ENCODE measurements around the gene CREBRF.
"Not testable (repeated sequence)": the region's sequence is repeated elsewhere in the genome, so short reads cannot be mapped to it uniquely, and the experiment has no call there.

Gene CREBRF

GRCh38 chr5:173051746-173052145 lies 4.4 kb upstream of the CREBRF start:
- H3K27me3 Mint-ChIP-seq = no peaks in the 10 kb centered on the region
- peak overlapping the region; percentile 69 for H3K27ac Mint-ChIP-seq
- no peaks in the 10 kb centered on the region for H3K36me3 Mint-ChIP-seq
- ATAC-seq = no peak
- H3K4me3 Mint-ChIP-seq = no peak overlapping the region
- H3K4me1 Mint-ChIP-seq = peaks cover 29% of the 10 kb centered on the region
- no peaks in the 10 kb centered on the region for H3K9me3 Mint-ChIP-seq

- Mint-ChIP-seq H3K4me3 (no peak overlapping the region), H3K4me1 (peaks cover 29% of the 10 kb centered on the region), H3K27ac (peak overlapping the region; percentile 69), H3K9me3 (no peaks in the 10 kb centered on the region), H3K36me3 (no peaks in the 10 kb centered on the region), H3K27me3 (no peaks in the 10 kb centered on the region)
- no peak for ATAC-seq
Measured at GRCh38 chr5:173053041-173053440, 3.1 kb upstream of the CREBRF start.

- Mint-ChIP-seq H3K4me1 (peaks cover 35% of the 10 kb centered on the region), H3K36me3 (no peaks in the 10 kb centered on the region), H3K27me3 (no peaks in the 10 kb centered on the region), H3K27ac (peak overlapping the region; percentile 90), H3K4me3 (peak overlapping the region; percentile 72), H3K9me3 (no peaks in the 10 kb centered on the region)
- ATAC-seq = no peak
Measured at GRCh38 chr5:173055042-173055721, 970 bp upstream of the CREBRF start.

- H3K9me3 Mint-ChIP-seq = no peaks in the 10 kb centered on the region
- peak overlapping the region; percentile 90 for H3K27ac Mint-ChIP-seq
- H3K4me1 Mint-ChIP-seq = peaks cover 35% of the 10 kb centered on the region
- no peak for ATAC-seq
- peak overlapping the region; percentile 72 for H3K4me3 Mint-ChIP-seq
- H3K27me3 Mint-ChIP-seq = no peaks in the 10 kb centered on the region
- no peaks in the 10 kb centered on the region for H3K36me3 Mint-ChIP-seq
Measured at GRCh38 chr5:173055722-173055982, 500 bp upstream of the CREBRF start.

GRCh38 chr5:173056783-173057061 lies 570 bp downstream of the CREBRF start:
- Mint-ChIP-seq H3K27me3 (no peaks in the 10 kb centered on the region), H3K36me3 (no peaks in the 10 kb centered on the region), H3K9me3 (no peaks in the 10 kb centered on the region), H3K4me3 (peak overlapping the region; percentile 88), H3K4me1 (peaks cover 43% of the 10 kb centered on the region), H3K27ac (peak overlapping the region; percentile 90)
- peak; percentile 71 for ATAC-seq

DNA sequence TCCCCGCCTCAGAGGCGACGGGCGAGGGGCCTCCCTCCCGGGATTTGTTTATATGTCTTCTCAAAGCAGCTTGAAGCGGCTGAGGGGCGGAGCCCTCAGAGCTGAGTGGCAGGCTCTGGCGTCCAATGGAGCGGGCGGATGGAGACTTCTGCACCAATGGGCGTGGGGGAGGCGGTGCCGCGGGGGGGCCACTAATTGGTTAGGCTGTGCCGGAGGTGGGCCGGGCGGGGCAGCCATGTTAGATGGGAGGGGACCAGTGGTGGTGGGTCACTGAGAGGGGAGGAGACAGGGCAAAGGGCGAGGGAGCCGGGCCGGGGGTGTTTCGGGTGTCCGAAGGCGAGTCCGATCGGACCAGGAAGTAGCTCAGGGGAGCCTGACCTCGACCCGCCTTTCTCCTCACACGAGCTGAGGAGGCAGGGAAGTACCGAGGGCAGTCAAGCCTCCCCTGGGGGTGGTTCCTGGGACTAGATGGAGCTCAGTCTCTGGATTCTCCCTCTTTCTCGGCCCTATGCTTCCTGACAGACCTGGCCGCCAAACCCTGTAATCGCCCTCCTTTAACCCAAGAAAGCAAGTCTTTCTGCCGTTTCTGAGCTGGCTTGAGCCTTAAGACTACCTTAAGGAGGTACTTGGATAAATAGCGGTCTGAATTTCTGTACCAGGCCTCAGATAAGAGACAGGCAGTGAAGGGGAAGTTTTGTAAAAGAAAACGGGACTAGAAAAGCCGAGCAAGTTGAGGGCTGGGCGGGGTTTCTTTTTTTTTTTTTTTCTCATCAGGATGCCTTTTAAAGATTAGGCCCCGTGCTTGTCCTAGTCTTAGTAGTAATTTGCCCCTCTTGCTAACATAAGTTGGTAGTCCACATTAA lies 1.1 kb downstream of the CREBRF start:
- Mint-ChIP-seq H3K27ac (peak overlapping the region; percentile 90), H3K27me3 (no peaks in the 10 kb centered on the region), H3K4me1 (peaks cover 43% of the 10 kb centered on the region), H3K9me3 (no peaks in the 10 kb centered on the region), H3K36me3 (no peaks in the 10 kb centered on the region), H3K4me3 (peak overlapping the region; percentile 88)
- ATAC-seq = peak; percentile 94

DNA sequence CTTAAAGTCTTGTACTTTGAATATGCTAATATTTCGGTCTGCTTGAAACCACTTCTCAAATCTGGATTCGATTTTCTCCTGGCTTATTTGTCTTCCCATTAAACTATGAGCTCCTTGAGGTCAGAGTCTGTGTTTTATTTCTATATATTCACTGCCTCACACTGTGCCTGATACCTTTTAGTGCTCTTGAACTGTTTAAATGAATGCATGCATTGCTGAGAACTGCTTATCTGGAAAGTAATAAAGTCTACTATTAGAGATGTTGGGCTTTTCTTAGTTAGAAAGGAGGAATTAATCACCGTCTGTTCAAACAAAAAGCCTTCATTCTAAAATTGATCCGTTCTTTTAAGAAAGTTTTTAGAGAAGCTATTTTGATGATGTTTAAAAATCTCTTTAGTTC lies 6.0 kb downstream of the CREBRF start:
- Mint-ChIP-seq H3K27me3 (no peaks in the 10 kb centered on the region), H3K4me1 (peaks cover 56% of the 10 kb centered on the region), H3K4me3 (no peak overlapping the region), H3K9me3 (no peaks in the 10 kb centered on the region), H3K27ac (peak overlapping the region; percentile 75), H3K36me3 (peaks cover 6% of the 10 kb centered on the region)
- no peak for ATAC-seq

GRCh38 chr5:173065155-173065554 lies 9.0 kb downstream of the CREBRF start:
- Mint-ChIP-seq H3K27ac (peak overlapping the region; percentile 92), H3K27me3 (no peaks in the 10 kb centered on the region), H3K9me3 (no peaks in the 10 kb centered on the region), H3K4me3 (peak overlapping the region; percentile 79), H3K36me3 (peaks cover 6% of the 10 kb centered on the region), H3K4me1 (peaks cover 66% of the 10 kb centered on the region)
- no peak for ATAC-seq

DNA sequence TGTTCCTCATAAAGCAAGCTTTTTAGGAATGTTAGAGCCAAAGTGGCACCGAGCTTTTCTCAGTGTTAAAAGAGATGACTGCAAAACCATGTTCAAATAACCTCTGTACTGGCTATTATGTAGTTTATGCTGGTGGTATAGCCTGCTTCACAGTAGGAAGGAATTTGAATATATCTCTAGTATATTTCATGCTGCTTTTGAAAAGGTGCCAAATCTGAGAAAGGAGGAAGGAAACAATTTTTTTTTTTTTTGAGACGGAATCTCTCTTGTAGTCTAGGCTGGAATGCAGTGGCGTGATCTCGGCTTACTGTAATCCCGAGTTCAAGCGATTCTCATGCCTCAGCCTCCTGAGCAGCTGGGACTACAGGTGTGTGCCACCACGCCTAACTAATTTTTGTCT lies 13.5 kb downstream of the CREBRF start:
- peak overlapping the region; percentile 75 for H3K27ac Mint-ChIP-seq

DNA sequence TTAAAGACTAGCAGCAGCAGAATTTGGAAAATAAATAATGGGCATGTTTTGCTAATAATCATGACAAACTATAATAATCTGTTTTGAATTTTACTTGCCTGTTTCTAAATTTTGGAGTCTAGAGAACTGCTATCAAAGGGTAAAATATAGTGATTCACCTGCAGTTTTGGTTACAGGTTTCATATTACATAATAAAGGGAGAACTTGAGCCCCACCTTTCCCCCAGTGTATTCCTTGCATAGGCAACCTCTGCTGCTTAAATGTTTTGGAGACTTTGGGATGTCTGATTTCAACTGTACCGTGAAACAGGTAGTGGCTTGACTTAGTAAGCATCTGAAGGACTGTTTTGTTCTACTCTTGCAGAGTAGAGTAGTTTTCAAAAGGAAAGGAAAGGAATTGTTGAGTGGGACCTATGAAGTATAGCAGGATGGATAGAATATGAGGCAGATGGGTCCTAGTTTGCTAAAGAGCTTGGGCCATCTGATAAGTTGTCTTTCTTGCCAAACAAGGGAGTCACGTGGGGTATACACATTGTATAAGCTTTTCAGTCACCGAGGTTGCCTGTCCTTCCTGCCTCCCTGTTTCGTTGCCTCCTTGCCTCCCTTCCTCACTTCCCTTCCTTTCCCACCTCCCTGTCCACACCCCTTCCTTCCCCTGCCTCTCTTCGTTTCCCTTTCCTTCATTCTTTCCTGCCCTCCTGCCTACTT lies 19.1 kb downstream of the CREBRF start:
- H3K27ac Mint-ChIP-seq = no peak overlapping the region
- peaks cover 24% of the 10 kb centered on the region for H3K4me1 Mint-ChIP-seq
- H3K9me3 Mint-ChIP-seq = peaks cover 4% of the 10 kb centered on the region
- ATAC-seq = no peak
- no peak overlapping the region for H3K4me3 Mint-ChIP-seq
- peaks cover 14% of the 10 kb centered on the region for H3K36me3 Mint-ChIP-seq
- H3K27me3 Mint-ChIP-seq = no peaks in the 10 kb centered on the region

More for the DNA sequence above, 13.5 kb downstream of the CREBRF start:
- no peaks in the 10 kb centered on the region for H3K9me3 Mint-ChIP-seq
- H3K36me3 Mint-ChIP-seq = peaks cover 6% of the 10 kb centered on the region
- peak overlapping the region; percentile 7 for H3K4me3 Mint-ChIP-seq
- peaks cover 57% of the 10 kb centered on the region for H3K4me1 Mint-ChIP-seq
- H3K27me3 Mint-ChIP-seq = no peaks in the 10 kb centered on the region
- ATAC-seq = no peak

GRCh38 chr5:173075970-173076369 lies 19.8 kb downstream of the CREBRF start:
- Mint-ChIP-seq H3K9me3 (peaks cover 4% of the 10 kb centered on the region), H3K27ac (no peak overlapping the region), H3K36me3 (peaks cover 16% of the 10 kb centered on the region), H3K4me1 (peaks cover 19% of the 10 kb centered on the region), H3K4me3 (no peak overlapping the region), H3K27me3 (no peaks in the 10 kb centered on the region)
- no peak for ATAC-seq

GRCh38 chr5:173076471-173076870 lies 20.3 kb downstream of the CREBRF start:
- not testable (repeated sequence) for H3K27ac Mint-ChIP-seq, ATAC-seq, H3K9me3 Mint-ChIP-seq, H3K27me3 Mint-ChIP-seq, H3K4me3 Mint-ChIP-seq
- peaks cover 19% of the 10 kb centered on the region for H3K36me3 Mint-ChIP-seq
- H3K4me1 Mint-ChIP-seq = peaks cover 17% of the 10 kb centered on the region

- H3K9me3 Mint-ChIP-seq = peaks cover 4% of the 10 kb centered on the region
- no peak for ATAC-seq
- no peaks in the 10 kb centered on the region for H3K27me3 Mint-ChIP-seq
- peaks cover 8% of the 10 kb centered on the region for H3K4me1 Mint-ChIP-seq
- H3K36me3 Mint-ChIP-seq = peaks cover 33% of the 10 kb centered on the region
- no peak overlapping the region for H3K4me3 Mint-ChIP-seq
- no peak overlapping the region for H3K27ac Mint-ChIP-seq
Measured at GRCh38 chr5:173078878-173079277, 22.7 kb downstream of the CREBRF start.

DNA sequence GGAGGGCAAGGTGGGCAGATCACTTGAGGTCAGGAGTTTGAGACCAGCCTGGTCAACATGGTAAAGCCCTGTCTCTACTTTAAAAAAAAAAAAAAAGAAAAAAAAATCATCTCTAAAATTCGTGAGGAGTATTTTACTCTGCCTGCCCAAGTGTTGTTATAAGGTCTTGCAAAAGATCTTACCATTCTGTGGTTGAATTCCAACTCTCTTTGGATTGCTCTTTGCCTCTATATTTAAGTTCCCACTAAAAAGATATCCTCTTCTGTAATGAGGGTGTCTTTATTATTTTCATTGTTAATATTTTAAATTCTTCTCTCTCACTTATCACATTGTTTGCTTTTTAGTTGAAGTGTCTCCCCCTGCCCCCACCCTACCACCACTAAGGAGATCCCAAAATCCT lies 33.4 kb downstream of the CREBRF start:
- H3K9me3 Mint-ChIP-seq = no peaks in the 10 kb centered on the region
- H3K36me3 Mint-ChIP-seq = peaks cover 40% of the 10 kb centered on the region
- peaks cover 20% of the 10 kb centered on the region for H3K4me1 Mint-ChIP-seq
- no peak for ATAC-seq
- H3K4me3 Mint-ChIP-seq = no peak overlapping the region
- no peaks in the 10 kb centered on the region for H3K27me3 Mint-ChIP-seq
- no peak overlapping the region for H3K27ac Mint-ChIP-seq

DNA sequence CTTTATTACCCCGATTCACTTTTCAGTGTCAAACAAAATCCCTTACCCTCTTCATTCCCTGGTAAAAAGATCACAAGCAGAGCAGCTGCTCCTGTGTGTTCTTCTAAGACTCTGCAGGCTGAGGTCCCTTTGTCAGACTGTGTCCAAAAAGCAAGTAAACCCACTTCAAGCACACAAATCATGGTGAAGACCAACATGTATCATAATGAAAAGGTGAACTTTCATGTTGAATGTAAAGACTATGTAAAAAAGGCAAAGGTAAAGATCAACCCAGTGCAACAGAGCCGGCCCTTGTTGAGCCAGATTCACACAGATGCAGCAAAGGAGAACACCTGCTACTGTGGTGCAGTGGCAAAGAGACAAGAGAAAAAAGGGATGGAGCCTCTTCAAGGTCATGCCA lies 34.5 kb downstream of the CREBRF start:
- H3K27me3 Mint-ChIP-seq = no peaks in the 10 kb centered on the region
- H3K4me3 Mint-ChIP-seq = no peak overlapping the region
- H3K9me3 Mint-ChIP-seq = no peaks in the 10 kb centered on the region
- no peak for ATAC-seq
- peaks cover 37% of the 10 kb centered on the region for H3K36me3 Mint-ChIP-seq
- H3K4me1 Mint-ChIP-seq = peaks cover 21% of the 10 kb centered on the region
- peak overlapping the region; percentile 26 for H3K27ac Mint-ChIP-seq

- ATAC-seq = no peak
- Mint-ChIP-seq H3K4me3 (no peak overlapping the region), H3K27ac (no peak overlapping the region), H3K36me3 (peaks cover 26% of the 10 kb centered on the region), H3K9me3 (no peaks in the 10 kb centered on the region), H3K4me1 (peaks cover 24% of the 10 kb centered on the region), H3K27me3 (no peaks in the 10 kb centered on the region)
Measured at GRCh38 chr5:173091981-173092380, 35.8 kb downstream of the CREBRF start.
